NCI-H446 (cell line): ENCODE measurements around the gene TMEM82.

Experiments
- DNase-seq, 2 experiments: peaks; one replicate each; lab custom pipeline; 2025; lab: John Stamatoyannopoulos, UW

The TMEM82 gene

GRCh38 chr1:15720861-15721260, 21.4 kb upstream of the TMEM82 start:
- no peak for DNase-seq

GRCh38 chr1:15722411-15722810, 19.9 kb upstream of the TMEM82 start:
- no peak for DNase-seq

GRCh38 chr1:15722836-15723532, 19.3 kb upstream of the TMEM82 start:
- no peak for DNase-seq

- DNase-seq, result peak in 1 of 2 experiments; percentile 39
Observed at GRCh38 chr1:15723631-15724246, 18.6 kb upstream of the TMEM82 start.

GRCh38 chr1:15724949-15725880, 17.1 kb upstream of the TMEM82 start:
- DNase-seq, result no peak

- no peak for DNase-seq
Observed at GRCh38 chr1:15726508-15726907, 15.8 kb upstream of the TMEM82 start.

GRCh38 chr1:15727021-15727420, 15.3 kb upstream of the TMEM82 start:
- no peak for DNase-seq

GRCh38 chr1:15727424-15727823, 14.9 kb upstream of the TMEM82 start:
- no peak for DNase-seq

GRCh38 chr1:15727866-15728534, 14.3 kb upstream of the TMEM82 start:
- DNase-seq, result no peak

GRCh38 chr1:15728937-15729657, 13.2 kb upstream of the TMEM82 start:
- DNase-seq, result no peak

GRCh38 chr1:15730423-15730822, 11.9 kb upstream of the TMEM82 start:
- no peak for DNase-seq

GRCh38 chr1:15730936-15731335, 11.4 kb upstream of the TMEM82 start:
- no peak for DNase-seq

- no peak for DNase-seq
Observed at GRCh38 chr1:15731735-15732685, 10.3 kb upstream of the TMEM82 start.

- no peak for DNase-seq
Observed at GRCh38 chr1:15732686-15733081, 9.6 kb upstream of the TMEM82 start.

GRCh38 chr1:15733218-15733725, 9.0 kb upstream of the TMEM82 start:
- DNase-seq, result no peak

- no peak for DNase-seq
Observed at GRCh38 chr1:15733726-15734226, 8.5 kb upstream of the TMEM82 start.

- DNase-seq, result no peak
Observed at GRCh38 chr1:15734296-15734695, 8.0 kb upstream of the TMEM82 start.

GRCh38 chr1:15734901-15735300, 7.4 kb upstream of the TMEM82 start:
- DNase-seq, result no peak

- no peak for DNase-seq
Observed at GRCh38 chr1:15735304-15736037, 6.8 kb upstream of the TMEM82 start.
